Measurements from ENCODE around the gene BRI3.

GRCh38 chr7:98309566-98309965 is 28.1 kb downstream of the BRI3 start:
- TF ChIP-seq CTCF (IDR thresholded peaks at IDR 0.05 in 8 of 11, conservative IDR thresholded peaks at IDR 0.05 in 3 of 11), result no peak
- TF ChIP-seq POLR2AphosphoS5 (IDR thresholded peaks at IDR 0.05), result no peak

Measured in spleen (tissue), 7 donors.